ENCODE results near the gene IFRD1.
A peak's percentile ranks its signal among the peaks of the same experiment; 100 is the strongest.
"Not testable (repeated sequence)": the region's sequence is repeated elsewhere in the genome, so short reads cannot be mapped to it uniquely, and the experiment has no call there.

Gene IFRD1

GRCh38 chr7:112442210-112442609 is 8.1 kb upstream of the IFRD1 start:
- no peak for DNase-seq (ENCODE audit: low read depth)

- no peak for DNase-seq (ENCODE audit: low read depth)
Observed at GRCh38 chr7:112444505-112444904, 5.8 kb upstream of the IFRD1 start.

GRCh38 chr7:112446431-112446830 is 3.8 kb upstream of the IFRD1 start:
- no peak for DNase-seq (ENCODE audit: low read depth)

DNA sequence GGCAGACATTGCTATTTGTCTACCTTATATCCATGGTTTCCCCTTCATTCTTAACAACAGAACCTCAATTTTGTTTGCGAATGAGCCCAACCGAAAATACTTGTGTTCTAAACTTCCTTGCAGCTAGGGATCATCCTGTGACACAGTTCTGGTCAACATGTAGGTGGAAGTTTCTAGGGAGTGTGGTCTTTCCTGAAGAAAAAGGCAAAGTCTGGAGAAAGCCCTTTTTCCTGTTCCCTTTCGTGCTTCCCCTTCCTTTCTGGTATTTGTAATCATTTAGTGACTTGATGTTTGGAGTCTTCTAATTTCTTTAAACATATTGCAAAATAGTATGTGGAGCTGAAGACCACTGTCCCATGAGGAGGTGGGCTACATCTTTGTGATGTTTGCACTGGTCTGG is 2.9 kb upstream of the IFRD1 start:
- no peak for DNase-seq (ENCODE audit: low read depth)

GRCh38 chr7:112448381-112448780 is 1.9 kb upstream of the IFRD1 start:
- no peak for DNase-seq (ENCODE audit: low read depth)

DNA sequence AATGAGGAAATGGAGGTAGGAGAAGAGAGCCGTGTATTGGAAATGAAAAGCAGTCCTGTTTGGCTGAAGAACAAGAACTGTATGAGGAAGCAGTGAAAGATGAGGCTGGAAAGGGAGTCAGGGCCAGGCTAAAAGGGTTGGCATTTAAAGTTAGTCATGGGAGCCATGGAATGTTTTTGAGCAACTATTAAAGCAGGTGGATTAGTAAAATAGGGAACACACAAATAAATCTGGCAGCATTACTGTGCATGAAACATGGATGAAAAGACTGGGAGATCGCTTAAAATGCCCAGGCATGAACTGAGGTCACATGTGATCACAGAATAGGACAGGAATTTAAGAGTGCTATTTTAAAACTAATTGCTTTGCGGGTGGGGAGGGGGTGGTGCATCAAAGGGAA is 1.4 kb upstream of the IFRD1 start:
- DNase-seq (ENCODE audit: low read depth), result no peak

DNA sequence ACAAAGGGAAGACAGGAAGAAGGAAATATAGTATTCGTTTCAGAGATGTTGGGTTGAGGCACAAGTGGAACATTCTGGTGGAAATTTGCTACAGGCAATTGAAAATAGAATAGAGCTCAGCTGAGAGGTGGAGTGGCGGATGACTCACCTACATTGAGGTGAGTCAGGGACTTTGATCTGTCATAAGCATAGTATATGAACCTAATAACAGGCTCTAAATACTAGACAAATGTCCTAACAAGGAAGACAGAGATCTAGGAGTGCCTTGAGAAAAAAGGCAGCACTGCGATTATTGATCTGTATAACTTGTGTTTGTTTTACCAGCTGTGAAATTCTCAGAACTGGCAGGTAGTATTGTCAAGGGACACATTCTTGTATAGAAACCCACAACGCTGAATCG is 907 bp upstream of the IFRD1 start:
- peak; percentile 52 for DNase-seq (ENCODE audit: low read depth)

DNA sequence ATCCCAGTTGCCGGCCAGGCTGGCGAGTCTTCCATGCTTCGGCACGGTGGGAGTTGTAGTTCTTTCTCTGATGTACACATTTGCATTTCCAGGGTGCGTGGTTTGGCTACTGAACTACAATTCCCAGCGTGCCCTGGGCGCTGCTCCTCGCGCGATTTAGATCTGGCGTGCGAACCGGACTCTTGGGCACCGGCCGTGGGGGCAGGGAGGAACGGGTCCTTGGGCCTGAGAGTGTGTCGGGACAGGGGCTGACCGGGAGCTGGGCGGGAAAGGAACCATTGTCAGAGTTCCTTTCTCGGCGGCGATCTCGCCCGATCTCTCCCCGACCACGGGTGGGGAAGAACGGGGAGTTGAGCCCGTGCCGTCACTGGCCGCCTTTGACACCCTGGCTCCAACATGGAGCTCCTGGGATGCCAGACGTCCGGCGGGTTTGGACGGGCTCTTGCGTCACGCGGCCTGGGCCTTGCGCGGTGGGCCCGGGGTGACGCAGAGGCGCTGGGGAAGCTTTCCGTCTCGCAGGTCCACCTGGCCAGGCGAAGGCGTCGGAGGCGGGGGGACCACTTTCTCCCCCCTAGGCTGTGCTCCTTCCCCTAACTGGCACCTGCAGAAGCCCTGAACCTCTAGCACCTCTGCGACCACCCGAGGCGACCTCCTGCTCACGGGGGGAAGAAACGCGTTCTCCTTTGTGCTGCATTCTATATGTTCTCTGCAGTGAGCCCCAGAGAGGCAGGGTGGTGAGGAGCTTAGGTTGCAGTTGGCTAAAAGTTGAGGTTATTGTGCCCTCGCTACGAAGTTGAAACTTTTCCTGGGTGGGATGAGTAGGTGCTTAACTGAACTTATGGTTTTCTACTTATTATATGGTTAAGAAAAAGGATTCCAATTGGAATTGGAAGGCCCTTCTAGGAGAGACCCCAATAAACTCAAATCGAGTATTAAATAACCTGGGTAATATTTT is 824 bp downstream of the IFRD1 start:
- peak; percentile 96 for DNase-seq (ENCODE audit: low read depth)

- DNase-seq (ENCODE audit: low read depth), result peak; percentile 61
Observed at GRCh38 chr7:112452102-112452888, 2.0 kb downstream of the IFRD1 start.

- DNase-seq (ENCODE audit: low read depth), result peak; percentile 79
Observed at GRCh38 chr7:112453505-112454171, 3.4 kb downstream of the IFRD1 start.

DNA sequence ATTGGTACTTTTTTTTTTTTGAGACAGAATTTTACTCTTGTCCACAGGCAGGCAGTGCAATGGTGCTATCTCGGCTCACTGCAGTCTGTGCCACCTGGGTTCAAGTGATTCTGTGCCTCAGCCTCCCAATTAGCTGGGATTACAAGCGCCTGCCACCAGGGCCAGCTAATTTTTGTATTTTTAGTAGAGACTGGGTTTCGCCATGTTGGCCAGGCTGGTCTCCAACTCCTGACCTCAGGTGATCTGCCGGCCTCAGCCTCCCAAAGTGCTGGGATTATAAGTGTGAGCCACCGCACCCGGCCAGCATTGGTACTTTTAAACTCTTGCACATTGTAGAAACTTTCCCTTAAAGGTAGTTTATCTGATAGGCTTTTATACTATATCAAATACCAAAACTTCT is 3.9 kb downstream of the IFRD1 start:
- DNase-seq (ENCODE audit: low read depth), result not testable (repeated sequence)

GRCh38 chr7:112459645-112460044 is 9.4 kb downstream of the IFRD1 start:
- DNase-seq (ENCODE audit: low read depth), result no peak

DNA sequence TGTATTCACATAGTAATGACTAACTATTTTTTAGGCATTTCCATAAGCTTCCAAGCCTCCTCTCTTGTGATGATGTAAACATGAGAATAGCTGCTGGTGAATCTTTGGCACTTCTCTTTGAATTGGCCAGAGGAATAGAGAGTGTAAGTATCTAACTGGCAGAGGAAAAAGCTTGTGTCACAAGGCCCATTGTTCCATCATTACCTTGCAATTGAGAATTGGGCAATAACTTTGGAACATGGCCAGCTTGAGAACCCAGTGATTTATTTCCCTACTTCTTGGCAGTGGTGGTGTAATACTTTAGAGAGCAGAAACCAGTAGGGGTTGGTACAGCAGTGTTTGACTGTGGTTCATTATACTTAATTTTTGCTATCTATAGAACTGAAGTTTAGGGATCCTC is 12.0 kb downstream of the IFRD1 start:
- DNase-seq (ENCODE audit: low read depth), result peak; percentile 92

DNA sequence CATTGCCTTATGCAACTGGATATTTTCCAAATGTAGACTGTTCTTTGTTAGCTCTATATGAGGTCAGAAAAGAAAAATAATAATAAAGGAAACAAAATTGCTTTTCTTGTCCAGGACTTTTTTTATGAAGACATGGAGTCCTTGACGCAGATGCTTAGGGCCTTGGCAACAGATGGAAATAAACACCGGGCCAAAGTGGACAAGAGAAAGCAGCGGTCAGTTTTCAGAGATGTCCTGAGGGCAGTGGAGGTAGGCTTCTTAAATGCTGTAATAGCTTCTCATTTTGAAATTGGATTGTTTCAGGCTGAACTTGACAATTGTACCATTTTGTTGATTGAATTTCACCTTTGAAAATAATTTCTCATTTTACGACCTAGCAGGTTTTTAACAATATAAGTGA is 17.6 kb downstream of the IFRD1 start:
- DNase-seq (ENCODE audit: low read depth), result peak; percentile 28

GRCh38 chr7:112470194-112470593 is 19.9 kb downstream of the IFRD1 start:
- DNase-seq (ENCODE audit: low read depth), result no peak

GRCh38 chr7:112476390-112477052 is 26.3 kb downstream of the IFRD1 start:
- no peak for DNase-seq (ENCODE audit: low read depth)

DNA sequence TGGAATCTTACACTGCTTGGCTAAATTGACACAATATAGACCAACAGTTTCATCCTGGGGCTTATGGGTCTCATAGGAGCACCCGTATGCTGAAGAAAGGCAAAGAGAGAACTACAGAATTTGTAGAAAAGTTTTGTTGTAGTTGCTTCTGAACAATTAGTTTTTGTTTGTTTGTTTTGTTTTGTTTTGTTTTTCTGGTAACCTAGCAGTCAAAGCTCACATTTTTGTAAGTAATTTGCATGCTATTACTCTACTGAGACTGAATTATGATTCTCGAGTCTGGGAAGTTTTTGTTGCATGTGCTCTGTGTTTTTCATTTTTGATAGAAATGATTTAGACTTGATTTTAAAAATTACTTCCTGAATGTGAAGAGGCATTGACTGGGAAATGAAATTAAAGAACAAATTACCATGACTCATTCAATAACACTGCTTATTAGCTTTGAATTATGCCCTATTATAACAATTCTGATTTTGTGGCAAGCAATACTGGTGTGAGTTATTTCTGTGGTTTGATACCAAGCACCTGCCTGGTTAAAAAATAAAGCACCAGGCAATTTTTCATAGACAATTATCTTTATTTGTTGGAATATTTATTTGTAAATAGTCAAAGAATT is 31.0 kb downstream of the IFRD1 start:
- DNase-seq (ENCODE audit: low read depth), result no peak

DNA sequence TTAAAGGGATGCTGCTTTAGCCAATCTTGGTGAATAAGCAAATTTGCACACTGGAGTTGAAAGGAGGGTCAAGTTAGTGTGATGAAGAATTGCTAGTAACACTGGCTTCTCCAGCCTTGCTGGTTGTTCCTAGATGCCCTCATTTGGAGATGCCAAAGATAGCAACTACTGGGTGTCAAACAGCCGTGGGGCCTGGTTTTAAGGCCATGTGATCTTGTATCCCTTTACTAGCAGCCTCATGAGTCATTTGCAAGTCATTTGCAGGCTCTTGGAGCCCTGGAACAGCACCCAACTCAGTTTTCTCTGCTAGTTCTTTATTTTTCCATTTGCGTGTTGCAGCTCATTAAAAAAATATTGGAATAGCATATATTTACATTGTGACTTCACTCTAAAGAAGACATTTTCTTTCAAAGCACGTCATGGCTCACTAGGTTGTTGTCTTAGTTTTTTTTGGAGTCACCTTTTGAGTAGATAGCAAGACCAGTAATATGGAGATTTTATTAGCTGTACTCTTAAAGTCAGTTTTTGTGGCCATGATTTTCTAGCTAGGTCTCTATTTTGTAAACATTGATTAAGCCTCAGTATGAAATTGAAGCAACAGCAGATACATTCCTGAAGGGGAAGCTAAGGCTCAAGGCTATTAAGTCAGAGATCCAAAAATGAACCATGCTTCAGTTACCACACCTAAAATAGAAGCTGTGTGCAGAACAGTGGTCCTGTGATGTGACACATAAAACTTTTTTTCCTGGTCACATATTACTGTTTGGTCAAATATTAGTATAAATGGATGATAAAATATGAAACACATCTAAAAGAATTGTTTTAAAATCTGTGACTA is 31.8 kb downstream of the IFRD1 start:
- DNase-seq (ENCODE audit: low read depth), result peak; percentile 95

- DNase-seq (ENCODE audit: low read depth), result peak; percentile 93
Observed at GRCh38 chr7:112484671-112485167, 34.5 kb downstream of the IFRD1 start.

DNA sequence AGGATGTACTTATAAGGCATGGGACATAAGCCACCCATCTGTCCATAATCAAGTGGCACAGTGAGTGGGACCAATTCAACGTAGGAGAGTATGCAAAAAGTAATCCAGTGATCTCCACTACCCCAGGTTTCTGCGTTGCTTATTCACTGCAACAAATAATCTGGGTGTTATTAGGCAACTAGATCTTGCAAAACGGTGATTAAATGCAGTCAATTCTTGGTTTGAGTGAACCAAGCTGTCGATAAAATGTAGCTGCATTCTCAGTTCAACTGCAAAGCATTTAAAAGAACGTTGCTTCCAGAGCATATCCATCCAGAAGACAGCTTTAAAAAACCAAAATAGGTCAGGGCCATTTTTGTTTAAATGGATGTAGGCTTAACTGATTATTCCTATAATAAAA is 35.5 kb downstream of the IFRD1 start:
- DNase-seq (ENCODE audit: low read depth), result no peak

All from iris pigment epithelial cell (primary cell).